ENCODE results near the gene RNF4.

GRCh38 chr4:2423066-2423465 is 45.8 kb upstream of the RNF4 start:
- no peak for TF ChIP-seq CTCF (IDR thresholded peaks at IDR 0.05)
- no peak for TF ChIP-seq POLR2A (IDR thresholded peaks at IDR 0.05; ENCODE audit: low read depth)
